Subcutaneous adipose tissue (tissue), 4 donors: ENCODE measurements around the gene OCA2. TPM values are rescaled to one million over a fixed set of nuclear protein-coding genes. Genes with fewer than 3 reads are reported as not detected.

ENCODE experiments used
- CTCF ChIP-seq: fragments of 450-650 bp; IDR thresholded peaks from one replicate; pipeline ENCODE4 v1.5.1; 2016; ENCODE audit warnings: low read depth, mild to moderate bottlenecking, control low read depth, antibody characterized with exemption, moderate library complexity
- total RNA-seq, 4 donors: library from RNA; depleted of rRNA; stranded (reverse); fragments of >200 nt; gene quantifications; one replicate each; pipeline ENCODE4 v1.1.0, GENCODE V29; 2016

OCA2 gene
- total RNA-seq, 4 donors from 2014 or later, result 1.1 TPM; not detected in 3

- TF ChIP-seq CTCF, result no peak
Observed at GRCh38 chr15:28097656-28098359, 1.3 kb downstream of the OCA2 start.

GRCh38 chr15:28096670-28097431 lies 2.3 kb downstream of the OCA2 start:
- TF ChIP-seq CTCF, result no peak

- no peak for TF ChIP-seq CTCF
Observed at GRCh38 chr15:28096411-28096669, 2.8 kb downstream of the OCA2 start.

- TF ChIP-seq CTCF, result no peak
Observed at GRCh38 chr15:28094732-28095521, 4.2 kb downstream of the OCA2 start.

GRCh38 chr15:28093752-28094535 lies 5.2 kb downstream of the OCA2 start:
- no peak for TF ChIP-seq CTCF

GRCh38 chr15:28091313-28091712 lies 7.8 kb downstream of the OCA2 start:
- TF ChIP-seq CTCF, result no peak
